HEK293 (cell line): ENCODE results near the gene CRYBB2.
A peak's percentile ranks its signal among the peaks of the same experiment; 100 is the strongest.

Experiments
- CTCF ChIA-PET: fragments of 350-600 bp; formaldehyde crosslinking; extraction: SDS; loops from one replicate; lab custom pipeline; 2021; ENCODE audit warnings: antibody characterized with exemption; lab: Yijun Ruan, JAX
- POLR2A ChIA-PET: fragments of 300-600 bp; formaldehyde crosslinking; extraction: SDS; loops from one replicate; lab custom pipeline; 2020; ENCODE audit warnings: antibody characterized with exemption, inconsistent platforms; lab: Yijun Ruan, JAX
- H3K27ac ChIP-seq: fragments of 200-500 bp; sonication (Bioruptor generic); 2 replicates; pipeline ENCODE4 v1.5.1; 2014; ENCODE audit warnings: low read depth, low read length, control low read depth, inconsistent platforms; ENCODE audit errors: extremely low read depth
- H3K36me3 ChIP-seq, 2 experiments: fragments of 200-500 bp in 1 of 2; sonication (Bioruptor generic) in 1 of 2; 1 replicate in 1 of 2; 2 replicates in 1 of 2; pipeline ENCODE4 v1.5.1; 2014 to 2017; ENCODE audit warnings: inconsistent platforms in 2 of 2, low read length in 2 of 2; ENCODE audit not compliant: control insufficient read depth in 2 of 2, insufficient read depth in 1 of 2
- H3K4me1 ChIP-seq: fragments of 200-500 bp; sonication (Bioruptor generic); 2 replicates; pipeline ENCODE4 v1.5.1; 2014; ENCODE audit warnings: mild to moderate bottlenecking, low read length, inconsistent platforms; ENCODE audit not compliant: control insufficient read depth, insufficient read depth
- H3K4me3 ChIP-seq: 2 replicates; pipeline ENCODE4 v1.5.1; 2011; ENCODE audit warnings: low read depth, mild to moderate bottlenecking, control low read depth, low read length, moderate library complexity
- H3K9me3 ChIP-seq: fragments of 200-500 bp; sonication (Bioruptor generic); 2 replicates; pipeline ENCODE4 v1.5.1; 2014; ENCODE audit warnings: low read depth, low read length, inconsistent platforms; ENCODE audit not compliant: control insufficient read depth, insufficient read depth
- CTCF ChIP-seq: fragments of 450-650 bp; formaldehyde crosslinking; IDR thresholded peaks from 2 replicates; pipeline ENCODE4 v1.5.1; 2016; ENCODE audit warnings: missing biosample characterization, missing genetic modification characterization
- EGR2 ChIP-seq: fragments of 450-650 bp; formaldehyde crosslinking; IDR thresholded peaks from 2 replicates; pipeline ENCODE4 v1.5.1; 2016; ENCODE audit warnings: low read depth, missing biosample characterization, missing genetic modification characterization
- FEZF1 ChIP-seq: fragments of 450-650 bp; formaldehyde crosslinking; IDR thresholded peaks from 2 replicates; pipeline ENCODE4 v1.5.1; 2016; ENCODE audit warnings: missing biosample characterization, missing genetic modification characterization
- GFI1B ChIP-seq: fragments of 450-650 bp; formaldehyde crosslinking; IDR thresholded peaks from 2 replicates; pipeline ENCODE4 v1.5.1; 2016; ENCODE audit warnings: missing biosample characterization, missing genetic modification characterization
- GLIS1 ChIP-seq: fragments of 450-650 bp; formaldehyde crosslinking; IDR thresholded peaks from 2 replicates; pipeline ENCODE4 v1.5.1; 2016; ENCODE audit warnings: missing biosample characterization, missing genetic modification characterization
- KLF10 ChIP-seq: fragments of 450-650 bp; IDR thresholded peaks from 2 replicates; pipeline ENCODE4 v1.5.1; 2018; ENCODE audit warnings: missing biosample characterization, mild to moderate bottlenecking, missing genetic modification characterization
- MEIS1 ChIP-seq: sonication (generic); formaldehyde crosslinking; IDR thresholded peaks from 2 replicates; pipeline ENCODE4 v1.8.1; 2022; ENCODE audit warnings: missing genetic modification reagents, mild to moderate bottlenecking, borderline replicate concordance
- PRDM1 ChIP-seq: fragments of 450-650 bp; formaldehyde crosslinking; IDR thresholded peaks from 2 replicates; pipeline ENCODE4; 2016; ENCODE audit warnings: missing biosample characterization, missing genetic modification characterization
- PRDM10 ChIP-seq: fragments of 450-650 bp; formaldehyde crosslinking; IDR thresholded peaks from 2 replicates; pipeline ENCODE4 v1.5.1; 2016; ENCODE audit warnings: missing biosample characterization, missing genetic modification characterization
- PRDM4 ChIP-seq: fragments of 450-650 bp; formaldehyde crosslinking; IDR thresholded peaks from 2 replicates; pipeline ENCODE4 v1.5.1; 2017; ENCODE audit warnings: missing biosample characterization, missing genetic modification characterization
- SCRT2 ChIP-seq: fragments of 450-650 bp; formaldehyde crosslinking; IDR thresholded peaks from 2 replicates; pipeline ENCODE4 v1.5.1; 2016; ENCODE audit warnings: missing biosample characterization, missing genetic modification characterization
- TRIM28 ChIP-seq: IDR thresholded peaks from 2 replicates; pipeline ENCODE4 v1.6.1; 2011; ENCODE audit warnings: low read length, control low read depth, borderline replicate concordance
- TSHZ1 ChIP-seq: fragments of 450-650 bp; formaldehyde crosslinking; IDR thresholded peaks from 2 replicates; pipeline ENCODE4 v1.5.1; 2016; ENCODE audit warnings: missing biosample characterization, missing genetic modification characterization, borderline replicate concordance
- ZFP37 ChIP-seq: fragments of 450-650 bp; formaldehyde crosslinking; IDR thresholded peaks from 2 replicates; pipeline ENCODE4 v1.5.1; 2016; ENCODE audit warnings: missing biosample characterization, missing genetic modification characterization
- ZNF155 ChIP-seq: fragments of 450-650 bp; formaldehyde crosslinking; IDR thresholded peaks from 2 replicates; pipeline ENCODE4 v1.5.1; 2016; ENCODE audit warnings: missing biosample characterization, missing genetic modification characterization
- ZNF157 ChIP-seq: fragments of 450-650 bp; formaldehyde crosslinking; IDR thresholded peaks from 2 replicates; pipeline ENCODE4 v1.5.1; 2016; ENCODE audit warnings: missing biosample characterization, missing genetic modification characterization
- ZNF202 ChIP-seq: fragments of 450-650 bp; formaldehyde crosslinking; IDR thresholded peaks from 2 replicates; pipeline ENCODE4 v1.5.1; 2016; ENCODE audit warnings: missing biosample characterization, missing genetic modification characterization, borderline replicate concordance
- ZNF24 ChIP-seq: fragments of 450-650 bp; formaldehyde crosslinking; IDR thresholded peaks from 2 replicates; pipeline ENCODE4 v1.5.1; 2016; ENCODE audit warnings: missing biosample characterization, missing genetic modification characterization
- ZNF302 ChIP-seq: fragments of 450-650 bp; formaldehyde crosslinking; IDR thresholded peaks from 2 replicates; pipeline ENCODE4 v1.5.1; 2016; ENCODE audit warnings: missing biosample characterization, missing genetic modification characterization, low read depth
- ZNF335 ChIP-seq: fragments of 450-650 bp; formaldehyde crosslinking; conservative IDR thresholded peaks from 2 replicates; pipeline ENCODE4 v1.5.1; 2016; ENCODE audit warnings: missing biosample characterization, missing genetic modification characterization
- ZNF560 ChIP-seq: fragments of 450-650 bp; formaldehyde crosslinking; IDR thresholded peaks from 2 replicates; pipeline ENCODE4 v1.5.1; 2017; ENCODE audit warnings: missing biosample characterization, missing genetic modification characterization, borderline replicate concordance
- ZNF701 ChIP-seq: fragments of 450-650 bp; formaldehyde crosslinking; IDR thresholded peaks from 2 replicates; pipeline ENCODE4 v1.5.1; 2016; ENCODE audit warnings: missing biosample characterization, missing genetic modification characterization
- ZNF768 ChIP-seq: fragments of 450-650 bp; formaldehyde crosslinking; IDR thresholded peaks from 2 replicates; pipeline ENCODE4 v1.5.1; 2018; ENCODE audit warnings: missing biosample characterization, mild to moderate bottlenecking, missing genetic modification characterization
- ZNF791 ChIP-seq: fragments of 450-650 bp; formaldehyde crosslinking; IDR thresholded peaks from 2 replicates; pipeline ENCODE4 v1.5.1; 2016; ENCODE audit warnings: missing biosample characterization, missing genetic modification characterization

CRYBB2 gene

GRCh38 chr22:25201557-25202273 is 17.7 kb upstream of the CRYBB2 start:
- Histone ChIP-seq H3K4me3 (no peak overlapping the region), H3K4me1 (no peaks in the 10 kb centered on the region), H3K27ac (no peak overlapping the region), H3K9me3 (no peaks in the 10 kb centered on the region), H3K36me3 (no peaks in the 10 kb centered on the region)
- TF ChIP-seq PRDM10 (tag by site-specific recombination) (no peak), ZNF202 (tag by site-specific recombination) (no peak), EGR2 (no peak), ZNF560 (tag by site-specific recombination) (no peak), ZNF768 (peak; percentile 81; the same call in 1 of the 2 replicates), ZNF701 (no peak), SCRT2 (tag by site-specific recombination) (peak; percentile 75; the same call in 1 of the 2 replicates), GLIS1 (tag by site-specific recombination) (no peak), ZNF791 (no peak), KLF10 (no peak)
- CTCF ChIA-PET = interaction anchor here (0.5 to 4.1 kb wide), 46 partner anchors 8 to 1137 kb away, joined by 3 to 36 read pairs (median 4); partner anchors contain the start of gene CRYBB2
- POLR2A ChIA-PET = no interaction called here

- Histone ChIP-seq H3K9me3 (no peaks in the 10 kb centered on the region), H3K4me1 (no peaks in the 10 kb centered on the region), H3K27ac (no peak overlapping the region), H3K4me3 (no peak overlapping the region), H3K36me3 (no peaks in the 10 kb centered on the region)
- ChIA-PET CTCF (interaction anchor here (0.6 to 4.1 kb wide), 44 partner anchors 9 to 1136 kb away, joined by 3 to 36 read pairs (median 4); partner anchors contain the start of gene CRYBB2), POLR2A (no interaction called here)
- no peak for TF ChIP-seq TSHZ1
- TF ChIP-seq FEZF1 (tag by site-specific recombination) = no peak
- TF ChIP-seq MEIS1 (CRISPR knock-in tag) = no peak
- TF ChIP-seq ZNF302 = no peak
- TF ChIP-seq PRDM1 (tag by site-specific recombination) = no peak
- no peak for TF ChIP-seq PRDM4 (tag by site-specific recombination)
- TF ChIP-seq ZNF155 (tag by site-specific recombination) = no peak
- TF ChIP-seq ZFP37 (tag by site-specific recombination) = no peak
- no peak for TF ChIP-seq ZNF335 (tag by site-specific recombination)
- peak; percentile 64 for TF ChIP-seq CTCF (tag by site-specific recombination)
- no peak for TF ChIP-seq TRIM28
- TF ChIP-seq GFI1B (tag by site-specific recombination) = no peak
- no peak for TF ChIP-seq ZNF157 (tag by site-specific recombination)
- TF ChIP-seq ZNF24 (tag by site-specific recombination) = no peak
Observed at GRCh38 chr22:25202290-25202921, 17.0 kb upstream of the CRYBB2 start.
